ENCODE results near the gene GNAQ.

The GNAQ gene

GRCh38 chr9:78031893-78032729 is 500 bp upstream of the GNAQ start:
- H2AFZ ChIP-seq (ENCODE audit: low read length, unreplicated experiment), result peak overlapping the region; percentile 77
- peak overlapping the region; percentile 85 for H3K4me3 ChIP-seq (ENCODE audit: low read depth, low read length)
- peaks cover 39% of the 10 kb centered on the region for H3K79me2 ChIP-seq (ENCODE audit: control insufficient read depth, insufficient read depth, low read length, unreplicated experiment)
- peak overlapping the region; percentile 63 for H3K27ac ChIP-seq (ENCODE audit: low read depth, low read length)
- H3K27me3 ChIP-seq (ENCODE audit: insufficient read depth, low read length), result no peaks in the 10 kb centered on the region
- H3K4me1 ChIP-seq (ENCODE audit: control insufficient read depth, insufficient read depth, low read length, unreplicated experiment), result peaks cover 33% of the 10 kb centered on the region
- no peaks in the 10 kb centered on the region for H3K36me3 ChIP-seq (ENCODE audit: insufficient read depth, low read length)

- Histone ChIP-seq H3K27me3 (ENCODE audit: insufficient read depth, low read length) (no peaks in the 10 kb centered on the region), H3K79me2 (ENCODE audit: control insufficient read depth, insufficient read depth, low read length, unreplicated experiment) (peaks cover 51% of the 10 kb centered on the region), H3K4me1 (ENCODE audit: control insufficient read depth, insufficient read depth, low read length, unreplicated experiment) (peaks cover 45% of the 10 kb centered on the region), H3K27ac (ENCODE audit: low read depth, low read length) (peak overlapping the region; percentile 27), H2AFZ (ENCODE audit: low read length, unreplicated experiment) (no peak overlapping the region), H3K36me3 (ENCODE audit: insufficient read depth, low read length) (no peaks in the 10 kb centered on the region), H3K4me3 (ENCODE audit: low read depth, low read length) (peak overlapping the region; percentile 85)
Observed at GRCh38 chr9:78030553-78031443, 813 bp downstream of the GNAQ start.

GRCh38 chr9:78030296-78030552 is 1.4 kb downstream of the GNAQ start:
- Histone ChIP-seq H3K4me3 (ENCODE audit: low read depth, low read length) (peak overlapping the region; percentile 85), H2AFZ (ENCODE audit: low read length, unreplicated experiment) (no peak overlapping the region), H3K36me3 (ENCODE audit: insufficient read depth, low read length) (no peaks in the 10 kb centered on the region), H3K27ac (ENCODE audit: low read depth, low read length) (peak overlapping the region; percentile 27), H3K27me3 (ENCODE audit: insufficient read depth, low read length) (no peaks in the 10 kb centered on the region), H3K79me2 (ENCODE audit: control insufficient read depth, insufficient read depth, low read length, unreplicated experiment) (peaks cover 57% of the 10 kb centered on the region), H3K4me1 (ENCODE audit: control insufficient read depth, insufficient read depth, low read length, unreplicated experiment) (peaks cover 46% of the 10 kb centered on the region)

- H3K79me2 ChIP-seq (ENCODE audit: control insufficient read depth, insufficient read depth, low read length, unreplicated experiment), result peaks cover 61% of the 10 kb centered on the region
- H3K4me3 ChIP-seq (ENCODE audit: low read depth, low read length), result peak overlapping the region; percentile 85
- H3K27me3 ChIP-seq (ENCODE audit: insufficient read depth, low read length), result no peaks in the 10 kb centered on the region
- no peaks in the 10 kb centered on the region for H3K36me3 ChIP-seq (ENCODE audit: insufficient read depth, low read length)
- H3K4me1 ChIP-seq (ENCODE audit: control insufficient read depth, insufficient read depth, low read length, unreplicated experiment), result peaks cover 41% of the 10 kb centered on the region
- H3K27ac ChIP-seq (ENCODE audit: low read depth, low read length), result peak overlapping the region; percentile 27
- H2AFZ ChIP-seq (ENCODE audit: low read length, unreplicated experiment), result no peak overlapping the region
Observed at GRCh38 chr9:78029551-78030295, 1.9 kb downstream of the GNAQ start.

- Histone ChIP-seq H3K79me2 (ENCODE audit: control insufficient read depth, insufficient read depth, low read length, unreplicated experiment) (peaks cover 69% of the 10 kb centered on the region), H3K4me3 (ENCODE audit: low read depth, low read length) (peak overlapping the region; percentile 85), H3K36me3 (ENCODE audit: insufficient read depth, low read length) (no peaks in the 10 kb centered on the region), H2AFZ (ENCODE audit: low read length, unreplicated experiment) (peak overlapping the region; percentile 72), H3K4me1 (ENCODE audit: control insufficient read depth, insufficient read depth, low read length, unreplicated experiment) (peaks cover 41% of the 10 kb centered on the region), H3K27ac (ENCODE audit: low read depth, low read length) (peak overlapping the region; percentile 27), H3K27me3 (ENCODE audit: insufficient read depth, low read length) (no peaks in the 10 kb centered on the region)
Observed at GRCh38 chr9:78028926-78029325, 2.7 kb downstream of the GNAQ start.

- H3K36me3 ChIP-seq (ENCODE audit: insufficient read depth, low read length), result no peaks in the 10 kb centered on the region
- H3K79me2 ChIP-seq (ENCODE audit: control insufficient read depth, insufficient read depth, low read length, unreplicated experiment), result peaks cover 88% of the 10 kb centered on the region
- H2AFZ ChIP-seq (ENCODE audit: low read length, unreplicated experiment), result peak overlapping the region; percentile 8
- peak overlapping the region; percentile 64 for H3K27ac ChIP-seq (ENCODE audit: low read depth, low read length)
- H3K27me3 ChIP-seq (ENCODE audit: insufficient read depth, low read length), result no peaks in the 10 kb centered on the region
- peak overlapping the region; percentile 53 for H3K4me3 ChIP-seq (ENCODE audit: low read depth, low read length)
- peaks cover 50% of the 10 kb centered on the region for H3K4me1 ChIP-seq (ENCODE audit: control insufficient read depth, insufficient read depth, low read length, unreplicated experiment)
Observed at GRCh38 chr9:78026947-78027346, 4.7 kb downstream of the GNAQ start.

- Histone ChIP-seq H3K4me3 (ENCODE audit: low read depth, low read length) (peak overlapping the region; percentile 53), H3K27ac (ENCODE audit: low read depth, low read length) (peak overlapping the region; percentile 64), H3K4me1 (ENCODE audit: control insufficient read depth, insufficient read depth, low read length, unreplicated experiment) (peaks cover 55% of the 10 kb centered on the region), H2AFZ (ENCODE audit: low read length, unreplicated experiment) (peak overlapping the region; percentile 8), H3K27me3 (ENCODE audit: insufficient read depth, low read length) (no peaks in the 10 kb centered on the region), H3K36me3 (ENCODE audit: insufficient read depth, low read length) (no peaks in the 10 kb centered on the region), H3K79me2 (ENCODE audit: control insufficient read depth, insufficient read depth, low read length, unreplicated experiment) (peaks cover 93% of the 10 kb centered on the region)
Observed at GRCh38 chr9:78026416-78026815, 5.2 kb downstream of the GNAQ start.

GRCh38 chr9:78025186-78025585 is 6.4 kb downstream of the GNAQ start:
- peaks cover 95% of the 10 kb centered on the region for H3K79me2 ChIP-seq (ENCODE audit: control insufficient read depth, insufficient read depth, low read length, unreplicated experiment)
- no peak overlapping the region for H3K27ac ChIP-seq (ENCODE audit: low read depth, low read length)
- H3K4me1 ChIP-seq (ENCODE audit: control insufficient read depth, insufficient read depth, low read length, unreplicated experiment), result peaks cover 55% of the 10 kb centered on the region
- no peak overlapping the region for H3K4me3 ChIP-seq (ENCODE audit: low read depth, low read length)
- no peaks in the 10 kb centered on the region for H3K27me3 ChIP-seq (ENCODE audit: insufficient read depth, low read length)
- no peaks in the 10 kb centered on the region for H3K36me3 ChIP-seq (ENCODE audit: insufficient read depth, low read length)
- no peak overlapping the region for H2AFZ ChIP-seq (ENCODE audit: low read length, unreplicated experiment)

- Histone ChIP-seq H3K27ac (ENCODE audit: low read depth, low read length) (peak overlapping the region; percentile 28), H3K36me3 (ENCODE audit: insufficient read depth, low read length) (no peaks in the 10 kb centered on the region), H3K4me3 (ENCODE audit: low read depth, low read length) (peak overlapping the region; percentile 23), H2AFZ (ENCODE audit: low read length, unreplicated experiment) (no peak overlapping the region), H3K79me2 (ENCODE audit: control insufficient read depth, insufficient read depth, low read length, unreplicated experiment) (peaks cover 89% of the 10 kb centered on the region), H3K27me3 (ENCODE audit: insufficient read depth, low read length) (no peaks in the 10 kb centered on the region), H3K4me1 (ENCODE audit: control insufficient read depth, insufficient read depth, low read length, unreplicated experiment) (peaks cover 55% of the 10 kb centered on the region)
Observed at GRCh38 chr9:78023003-78023741, 8.4 kb downstream of the GNAQ start.

- Histone ChIP-seq H3K4me3 (ENCODE audit: low read depth, low read length) (no peak overlapping the region), H3K36me3 (ENCODE audit: insufficient read depth, low read length) (no peaks in the 10 kb centered on the region), H3K27me3 (ENCODE audit: insufficient read depth, low read length) (no peaks in the 10 kb centered on the region), H3K27ac (ENCODE audit: low read depth, low read length) (no peak overlapping the region), H3K4me1 (ENCODE audit: control insufficient read depth, insufficient read depth, low read length, unreplicated experiment) (peaks cover 51% of the 10 kb centered on the region), H2AFZ (ENCODE audit: low read length, unreplicated experiment) (no peak overlapping the region), H3K79me2 (ENCODE audit: control insufficient read depth, insufficient read depth, low read length, unreplicated experiment) (peaks cover 92% of the 10 kb centered on the region)
Observed at GRCh38 chr9:78021697-78022096, 9.9 kb downstream of the GNAQ start.

Measured in ACC112 (cell line).